ENCODE results near the gene U2AF2.

The U2AF2 gene

GRCh38 chr19:55622242-55622969 is 32.4 kb upstream of the U2AF2 start:
- no peak for DNase-seq

- no peak for DNase-seq
Measured at GRCh38 chr19:55623130-55623529, 31.7 kb upstream of the U2AF2 start.

- no peak for DNase-seq
Measured at GRCh38 chr19:55623561-55623960, 31.3 kb upstream of the U2AF2 start.

GRCh38 chr19:55624109-55625003 is 30.5 kb upstream of the U2AF2 start, which contains the start of gene ZNF784:
Gene ZNF784, minus strand, starts transcription at chr19:55624566. Its CDS starts 5 bp downstream, at chr19:55624561.
- DNase-seq: peak; percentile 92

GRCh38 chr19:55625004-55625326 is 29.9 kb upstream of the U2AF2 start:
- no peak for DNase-seq

- peak; percentile 82 for DNase-seq
Measured at GRCh38 chr19:55626350-55626749, 28.5 kb upstream of the U2AF2 start.

GRCh38 chr19:55632463-55632834 is 22.4 kb upstream of the U2AF2 start:
- DNase-seq: peak; percentile 93

- DNase-seq: no peak
Measured at GRCh38 chr19:55633861-55634260, 21.0 kb upstream of the U2AF2 start.

GRCh38 chr19:55635334-55635717 is 19.5 kb upstream of the U2AF2 start:
- peak; percentile 36 for DNase-seq

GRCh38 chr19:55635856-55636440 is 18.9 kb upstream of the U2AF2 start:
- DNase-seq: no peak

- DNase-seq: no peak
Measured at GRCh38 chr19:55636723-55637122, 18.1 kb upstream of the U2AF2 start.

- no peak for DNase-seq
Measured at GRCh38 chr19:55637534-55637933, 17.3 kb upstream of the U2AF2 start.

- peak; percentile 73 for DNase-seq
Measured at GRCh38 chr19:55638864-55639359, 15.9 kb upstream of the U2AF2 start.

GRCh38 chr19:55640043-55640576 is 14.7 kb upstream of the U2AF2 start:
- peak; percentile 81 for DNase-seq

GRCh38 chr19:55640577-55641425 is 14.0 kb upstream of the U2AF2 start, which contains the start of gene ZNF580:
Gene ZNF580, plus strand, starts transcription at chr19:55641002. Its CDS starts 1,507 bp downstream, at chr19:55642509.
- peak; percentile 69 for DNase-seq

GRCh38 chr19:55641426-55642152 is 13.2 kb upstream of the U2AF2 start:
- DNase-seq: peak; percentile 49

GRCh38 chr19:55642153-55643002 is 12.5 kb upstream of the U2AF2 start:
- peak; percentile 21 for DNase-seq

- DNase-seq: peak; percentile 84
Measured at GRCh38 chr19:55643003-55643886, 11.6 kb upstream of the U2AF2 start, which contains the start of gene ZNF581. Gene ZNF581, plus strand, starts transcription at chr19:55643649. Its CDS starts 923 bp downstream, at chr19:55644572.

GRCh38 chr19:55643887-55644176 is 11.0 kb upstream of the U2AF2 start:
- no peak for DNase-seq

Measured in CD4-positive, alpha-beta T cell treated with Interleukin-10 for 1 hour (primary cell).